HepG2 (cell line): ENCODE results near the gene LRP2.
"Not testable (repeated sequence)": the region's sequence is repeated elsewhere in the genome, so short reads cannot be mapped to it uniquely, and the experiment has no call there.

Experiments used
- CTCF ChIP-seq: sonication (generic); formaldehyde crosslinking; IDR thresholded peaks from 2 replicates; pipeline ENCODE4 v1.5.0; 2020; ENCODE audit warnings: mild to moderate bottlenecking, missing genetic modification reagents, moderate library complexity
- KLF12 ChIP-seq: sonication (generic); formaldehyde crosslinking; IDR thresholded peaks from 2 replicates; pipeline ENCODE4 v1.4.0; 2020; ENCODE audit warnings: missing genetic modification reagents, borderline replicate concordance
- POLR2AphosphoS5 ChIP-seq: IDR thresholded peaks from 2 replicates; pipeline ENCODE4 v1.6.1; 2012; ENCODE audit warnings: low read depth, low read length
- SIN3A ChIP-seq: IDR thresholded peaks from 2 replicates; pipeline ENCODE4 v1.6.1; 2011; ENCODE audit warnings: low read depth, mild to moderate bottlenecking, control low read depth, low read length, borderline replicate concordance
- YY1 ChIP-seq: IDR thresholded peaks from 2 replicates; pipeline ENCODE4 v1.6.1; 2011; ENCODE audit warnings: low read length, low read depth, moderate library complexity, mild to moderate bottlenecking; ENCODE audit not compliant: insufficient read depth, insufficient replicate concordance
- ZFP90 ChIP-seq: sonication (generic); formaldehyde crosslinking; IDR thresholded peaks from 2 replicates; pipeline ENCODE4 v1.8.0; 2022; ENCODE audit warnings: missing genetic modification reagents, mild to moderate bottlenecking, inconsistent platforms, borderline replicate concordance
- ZNF160 ChIP-seq: sonication (generic); formaldehyde crosslinking; IDR thresholded peaks from 2 replicates; pipeline ENCODE4 v1.8.0; 2022; ENCODE audit warnings: mild to moderate bottlenecking, inconsistent platforms, missing genetic modification reagents
- ZNF660 ChIP-seq: sonication (generic); formaldehyde crosslinking; IDR thresholded peaks from 2 replicates; pipeline ENCODE4 v1.5.1; 2020; ENCODE audit warnings: mild to moderate bottlenecking, low read depth, missing genetic modification reagents, borderline replicate concordance

DNA sequence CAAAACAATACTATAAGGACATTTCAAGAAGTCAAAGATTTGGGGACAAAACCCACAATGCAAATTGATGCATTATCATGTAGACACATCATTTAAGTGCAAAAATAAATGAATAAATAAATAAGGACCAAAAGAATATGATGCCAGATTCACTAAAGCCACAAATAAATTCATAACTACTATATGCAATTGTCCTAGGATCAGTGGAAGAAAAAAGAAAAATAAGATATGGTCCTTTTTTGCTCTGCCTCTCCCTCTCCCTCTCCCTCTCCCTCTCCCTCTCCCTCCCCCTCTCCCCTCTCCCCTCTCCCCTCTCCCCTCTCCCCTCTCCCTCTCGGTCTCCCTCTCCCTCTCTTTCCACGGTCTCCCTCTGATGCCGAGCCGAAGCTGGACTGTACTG lies 36.4 kb downstream of the LRP2 start:
- TF ChIP-seq ZNF160 (CRISPR knock-in tag); KLF12 (CRISPR knock-in tag); YY1; SIN3A; ZFP90; ZNF660; CTCF (CRISPR knock-in tag); POLR2AphosphoS5: not testable (repeated sequence)
